EH (cell line): Measurements from ENCODE around the gene BCL11B.

Experiments
- DNase-seq: peaks from one replicate; pipeline ENCODE4 v3.0.0-alpha.2; 2015; ENCODE audit warnings: low read depth

Gene BCL11B

DNA sequence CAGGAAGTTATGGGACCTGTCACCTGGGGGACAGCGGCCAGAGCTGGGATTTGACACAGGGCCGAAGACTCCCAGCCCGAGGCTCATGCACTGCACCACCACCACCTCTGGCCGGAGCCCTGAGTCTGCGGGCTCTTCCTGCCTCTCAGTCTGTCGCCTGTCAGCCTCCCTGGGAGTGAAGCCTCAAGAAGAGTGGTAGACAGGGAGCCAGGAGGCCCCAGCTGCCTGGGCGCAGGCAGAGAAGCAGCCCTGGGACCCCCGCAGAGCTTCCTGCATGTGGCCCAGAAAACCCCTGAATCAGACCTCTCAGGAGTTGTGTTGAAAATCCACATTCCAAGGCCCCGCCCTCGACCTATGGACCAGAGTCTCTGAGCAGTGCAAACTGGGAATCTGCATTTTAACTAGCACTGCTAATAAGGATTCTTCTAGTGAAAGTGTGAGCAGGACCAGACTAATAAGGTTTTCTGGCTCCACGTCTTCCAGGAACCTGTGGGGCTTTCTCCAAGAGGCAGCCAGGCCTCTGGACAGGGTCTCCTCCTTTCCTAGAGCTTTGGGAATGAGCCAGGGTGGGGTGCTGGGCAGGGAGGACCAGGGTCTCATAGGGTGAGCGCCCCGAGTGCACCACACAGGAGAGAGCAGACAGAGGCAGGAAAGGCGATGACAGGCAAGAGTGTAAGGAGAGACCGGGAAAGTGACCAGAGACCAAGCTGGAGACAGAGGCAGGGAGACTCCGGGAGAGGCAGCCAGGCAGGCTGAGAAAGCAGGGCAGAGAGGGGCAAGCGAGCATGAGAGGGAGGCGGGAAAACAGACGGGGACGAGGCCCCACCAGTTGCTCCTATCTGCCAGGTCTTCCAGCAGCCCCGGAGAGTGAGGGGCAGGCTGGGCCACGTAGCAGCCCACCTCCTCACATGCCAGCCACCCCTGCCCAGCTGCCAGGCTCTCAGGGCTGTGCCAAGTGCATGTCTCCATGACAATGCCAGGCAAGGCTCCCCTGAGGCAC is 112.4 kb downstream of the BCL11B start:
- DNase-seq: no peak

DNA sequence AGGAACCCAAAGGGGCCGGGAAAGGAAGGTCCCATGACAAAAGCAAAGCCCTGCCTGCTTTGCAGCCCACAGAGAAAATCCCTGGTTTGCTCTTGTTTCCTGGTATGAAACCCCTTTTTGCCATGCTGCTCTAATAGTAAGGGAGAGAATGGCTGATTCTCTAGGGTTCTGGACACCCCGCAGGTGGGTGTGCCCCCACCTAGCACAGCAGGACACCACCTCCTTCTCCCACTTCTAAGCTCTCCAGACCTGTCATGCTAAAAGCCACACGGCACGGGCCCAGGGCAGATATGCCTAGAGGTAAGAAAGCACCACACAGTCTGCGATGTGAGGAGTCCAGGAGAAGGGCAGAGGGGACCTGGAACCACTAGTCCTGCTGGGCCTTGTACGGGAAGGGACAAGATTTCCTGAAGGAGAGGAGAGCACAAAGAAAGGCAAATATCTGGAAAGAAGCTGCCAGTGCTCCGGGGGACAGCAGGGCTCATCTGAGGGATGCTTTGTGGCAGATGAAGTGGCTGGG is 113.3 kb downstream of the BCL11B start:
- DNase-seq: no peak

DNA sequence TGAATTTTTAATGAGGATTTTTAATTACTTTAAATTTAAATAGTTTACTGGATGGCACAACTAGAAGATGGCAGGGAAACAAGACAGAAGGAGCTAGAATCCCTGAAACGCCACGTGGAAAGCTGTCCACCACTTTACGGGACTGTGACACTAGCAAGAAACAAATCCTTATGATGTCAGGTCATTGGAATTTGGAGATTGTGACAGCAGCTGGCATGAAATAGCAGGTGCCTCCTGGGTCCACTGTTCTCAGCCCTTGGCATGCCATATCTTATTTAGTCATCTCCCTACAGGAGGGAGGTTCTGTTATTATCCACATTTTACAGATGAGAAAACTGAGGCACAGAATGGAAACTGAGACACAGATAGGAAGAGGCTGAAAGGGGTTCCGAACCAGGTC is 113.8 kb downstream of the BCL11B start:
- no peak for DNase-seq

DNA sequence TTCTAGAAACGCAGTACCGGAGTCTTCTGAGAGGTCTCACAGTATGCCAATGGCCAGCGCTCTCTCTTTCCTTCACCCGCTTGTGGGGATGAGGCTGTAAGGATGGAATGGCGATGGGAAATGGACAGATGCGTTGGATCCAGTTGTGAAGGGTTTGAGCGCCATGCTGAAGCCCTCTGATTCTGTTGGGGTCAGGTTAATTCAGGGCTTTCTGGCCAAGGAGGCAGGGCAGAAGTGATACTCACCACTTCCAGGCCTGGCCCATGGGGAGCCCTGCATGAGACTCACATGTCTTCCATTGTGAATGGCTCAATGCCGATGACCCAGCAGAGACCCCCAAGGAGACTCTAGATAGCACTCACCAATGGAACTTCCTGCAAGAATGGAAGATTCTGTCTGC is 114.3 kb downstream of the BCL11B start:
- DNase-seq: no peak

DNA sequence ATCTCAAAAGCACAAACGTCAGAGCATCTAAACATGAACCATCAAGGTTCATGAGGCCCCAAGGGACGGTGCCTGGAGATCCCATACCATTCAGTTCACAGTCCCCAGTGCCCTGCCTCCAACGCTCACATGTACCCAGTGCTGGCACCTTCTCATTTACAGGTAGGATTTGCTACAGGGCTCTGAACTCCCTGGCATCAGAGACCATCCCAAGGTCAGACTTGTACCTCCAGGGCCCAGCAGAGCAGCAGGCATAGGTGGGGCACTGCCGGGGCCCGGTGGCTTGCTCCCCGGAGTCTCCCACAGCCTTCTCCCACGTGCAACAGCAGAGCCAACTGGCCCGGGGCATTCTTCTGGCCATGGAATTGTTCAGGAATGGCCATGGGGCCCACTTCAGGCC is 114.8 kb downstream of the BCL11B start:
- no peak for DNase-seq

DNA sequence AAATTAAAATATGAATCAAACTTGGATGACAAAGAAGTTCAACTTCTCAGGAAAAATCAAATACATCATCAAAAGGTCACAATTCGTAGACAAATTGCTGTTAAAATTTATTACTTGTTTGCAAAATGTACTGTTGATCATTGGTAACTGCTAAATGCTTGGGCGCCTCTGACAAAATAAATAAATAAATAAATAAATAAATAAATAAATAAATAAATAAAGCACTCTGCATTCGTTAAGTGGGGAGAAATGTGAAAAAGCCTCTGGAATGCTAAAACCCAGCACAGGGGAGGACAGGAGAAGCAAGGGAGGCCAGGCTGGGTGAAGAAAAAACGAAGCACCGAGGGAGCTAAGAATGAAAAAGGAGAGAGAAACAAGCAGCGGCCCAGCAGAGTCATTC is 115.2 kb downstream of the BCL11B start:
- no peak for DNase-seq

DNA sequence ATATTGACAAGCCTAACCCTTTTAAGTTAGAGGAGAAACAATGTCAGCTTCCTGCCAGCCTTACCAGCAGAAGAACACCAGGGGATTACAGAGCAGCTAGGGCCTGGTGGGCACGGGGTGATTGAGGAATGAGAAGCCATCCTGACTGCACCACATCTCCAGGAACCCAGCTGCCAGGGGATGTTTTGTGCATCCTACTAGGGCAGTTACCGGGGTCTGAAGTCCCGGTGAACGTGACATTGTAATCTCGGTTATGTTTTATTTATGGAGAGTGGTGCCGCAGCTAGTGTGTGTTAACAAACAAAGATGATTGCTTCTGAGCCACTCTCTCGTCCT is 115.9 kb downstream of the BCL11B start:
- DNase-seq: no peak

DNA sequence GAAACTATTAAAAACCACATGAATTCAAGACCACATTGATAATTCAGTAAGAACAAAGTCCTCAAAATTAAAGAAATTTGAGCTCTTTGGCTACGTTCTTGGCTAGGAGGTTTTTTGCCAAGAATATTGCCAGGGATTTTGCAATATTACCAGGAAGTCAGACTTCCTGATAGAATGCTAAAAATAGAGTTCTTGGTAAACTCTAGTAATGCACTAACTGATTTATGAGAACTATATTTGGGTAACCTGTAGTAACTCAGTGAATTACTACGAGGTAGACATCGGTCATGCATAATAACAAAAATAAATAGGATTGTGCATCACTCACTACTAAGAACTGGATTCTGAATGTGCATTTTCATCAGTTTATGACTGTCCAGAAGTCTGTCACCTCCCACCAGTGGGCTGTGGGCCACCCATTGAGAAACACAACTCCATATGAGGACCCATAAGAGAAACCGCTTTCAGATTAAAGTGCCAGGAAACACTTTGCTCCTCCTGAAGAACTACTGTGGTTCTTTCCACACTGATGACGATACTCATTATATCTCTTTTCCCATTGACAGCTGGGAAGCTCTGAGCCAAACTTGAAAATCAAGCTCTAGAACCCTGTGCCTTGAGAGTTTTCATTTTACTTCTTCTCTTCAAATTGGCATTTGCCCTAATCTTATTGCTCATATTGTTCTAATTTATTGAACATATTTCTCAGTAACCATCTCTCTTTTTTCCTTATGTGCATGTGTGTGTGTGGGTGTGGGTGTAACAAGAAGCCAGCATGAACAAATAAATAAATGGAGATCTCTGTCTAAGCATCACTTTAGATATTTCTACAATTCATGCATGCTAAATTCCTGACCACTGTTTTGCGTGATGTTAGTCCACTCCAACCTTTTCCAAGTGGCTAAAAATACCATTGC is 116.6 kb downstream of the BCL11B start:
- no peak for DNase-seq

DNA sequence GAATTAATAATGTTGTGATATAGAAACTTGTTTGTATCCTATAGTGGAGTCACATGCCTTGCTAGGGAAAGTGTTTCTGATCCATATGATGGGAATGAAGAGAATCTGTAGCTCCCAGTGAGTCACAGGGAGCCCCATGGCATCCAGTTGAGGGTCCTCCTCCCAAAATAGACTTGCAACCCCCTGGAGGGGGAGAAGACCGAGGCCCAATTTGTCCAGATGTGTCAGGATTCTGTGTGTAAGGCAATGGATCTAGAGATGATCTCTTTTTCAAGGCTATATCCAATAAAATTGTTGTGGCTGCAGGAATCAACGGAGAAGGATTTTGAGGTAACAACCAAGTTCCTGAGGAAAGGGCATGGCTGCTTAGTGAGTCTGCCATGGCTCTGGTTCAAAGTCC is 121.8 kb downstream of the BCL11B start:
- DNase-seq: no peak

DNA sequence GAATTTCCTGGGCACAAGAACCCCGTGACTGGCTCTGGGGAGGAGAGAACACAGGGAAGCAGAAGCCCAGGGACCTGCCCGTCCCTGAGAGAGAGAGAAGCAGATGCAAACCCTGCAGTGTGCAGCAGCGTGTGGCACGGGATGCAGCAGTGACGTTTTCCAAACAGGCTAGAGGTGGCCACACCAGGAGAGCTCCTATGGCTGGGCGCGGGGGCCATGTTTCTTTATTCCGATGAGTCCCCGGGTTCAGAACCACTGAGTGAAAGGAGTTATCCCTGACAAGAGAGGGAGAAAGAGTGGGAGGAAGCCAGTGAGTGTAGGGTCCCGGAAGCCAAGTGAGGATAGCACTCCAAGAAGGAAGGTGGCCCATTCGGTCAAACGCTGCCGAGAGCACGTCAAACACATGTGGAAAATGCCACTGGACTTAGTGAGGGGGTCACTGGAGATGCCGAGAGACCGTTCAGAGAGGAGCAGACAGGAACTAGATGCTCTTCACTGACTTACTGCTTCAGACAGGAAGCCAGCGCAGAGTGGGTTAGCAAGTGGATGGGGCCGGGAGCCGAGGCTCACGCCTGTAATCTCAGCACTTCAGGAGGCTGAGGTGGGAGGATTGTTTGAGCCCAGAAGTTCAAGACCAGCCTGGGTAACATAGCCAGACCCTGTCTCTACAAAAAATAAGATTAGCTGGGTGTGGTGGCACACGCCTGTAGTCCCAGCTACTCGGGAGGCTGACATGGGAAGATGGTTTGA is 123.0 kb downstream of the BCL11B start:
- no peak for DNase-seq

DNA sequence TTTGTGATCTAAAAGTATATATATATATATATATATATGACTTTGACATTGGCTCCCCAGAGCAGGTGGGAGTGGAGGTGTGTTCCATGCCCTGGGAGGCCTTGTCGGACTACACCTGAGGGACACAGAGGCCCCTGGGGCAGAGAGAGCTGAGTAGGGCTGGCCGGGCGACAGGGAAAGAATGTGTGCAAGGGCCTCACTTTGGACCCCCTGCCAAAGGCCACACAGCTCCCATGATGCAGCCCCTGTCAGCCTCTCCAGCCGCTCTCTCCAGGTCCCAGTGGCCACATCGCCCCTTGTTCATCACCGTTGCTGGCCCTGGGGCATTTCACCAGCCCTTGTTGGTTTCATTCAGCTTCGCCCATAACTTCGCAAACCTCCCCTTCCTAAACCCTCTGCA is 123.9 kb downstream of the BCL11B start:
- DNase-seq: no peak

DNA sequence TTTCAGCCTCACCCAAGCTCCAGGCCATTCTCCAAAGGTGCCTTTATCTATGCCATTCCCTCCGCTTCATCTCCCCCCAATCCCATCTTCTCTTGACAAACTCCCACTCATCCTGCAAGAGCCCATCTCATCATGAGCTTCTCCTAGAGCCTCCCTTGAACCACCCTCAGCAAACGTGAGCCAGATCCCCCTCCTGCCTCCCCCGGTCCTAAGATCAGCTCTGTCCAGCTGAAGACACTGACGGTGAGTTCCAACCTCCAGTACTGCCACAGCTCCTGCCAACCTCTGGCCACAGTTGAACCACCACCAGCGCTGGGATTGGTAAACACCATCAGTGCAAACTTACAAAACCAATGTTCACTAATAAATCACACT is 124.6 kb downstream of the BCL11B start:
- DNase-seq: no peak

DNA sequence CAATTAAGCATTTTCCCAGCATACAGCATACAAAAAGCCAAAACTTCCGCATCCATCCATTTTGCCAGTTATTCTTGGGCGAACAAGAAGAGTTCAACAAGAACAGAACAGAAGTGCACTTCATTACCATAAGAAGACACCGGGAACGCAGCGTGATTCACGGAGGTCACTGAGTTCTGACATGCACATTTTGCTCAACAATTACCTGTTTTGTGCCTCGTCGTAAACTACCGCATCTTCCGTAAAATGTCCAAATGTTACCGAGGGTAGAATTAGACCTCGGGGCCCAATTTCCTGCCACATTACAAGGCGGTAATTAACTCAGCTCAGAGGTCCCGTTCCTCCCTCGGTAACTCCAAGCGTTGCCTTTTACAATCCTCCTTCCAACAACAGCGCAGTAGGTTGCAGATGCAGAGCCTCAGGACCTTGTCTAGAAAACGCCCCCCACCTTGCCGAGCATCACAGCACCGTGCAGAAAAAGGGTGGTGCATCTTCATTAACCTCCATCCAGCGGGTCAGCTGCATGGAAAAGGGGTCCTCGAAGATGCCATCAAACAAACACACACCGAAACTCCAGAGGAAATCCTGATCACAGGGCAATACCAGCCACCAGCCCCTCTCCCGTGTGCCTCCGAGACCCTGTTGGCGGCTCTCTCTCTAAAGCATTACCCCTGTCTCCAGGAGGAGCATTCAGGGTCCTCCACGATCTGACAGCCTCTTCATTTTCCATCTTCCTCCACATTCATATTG is 125.2 kb downstream of the BCL11B start:
- DNase-seq: no peak

DNA sequence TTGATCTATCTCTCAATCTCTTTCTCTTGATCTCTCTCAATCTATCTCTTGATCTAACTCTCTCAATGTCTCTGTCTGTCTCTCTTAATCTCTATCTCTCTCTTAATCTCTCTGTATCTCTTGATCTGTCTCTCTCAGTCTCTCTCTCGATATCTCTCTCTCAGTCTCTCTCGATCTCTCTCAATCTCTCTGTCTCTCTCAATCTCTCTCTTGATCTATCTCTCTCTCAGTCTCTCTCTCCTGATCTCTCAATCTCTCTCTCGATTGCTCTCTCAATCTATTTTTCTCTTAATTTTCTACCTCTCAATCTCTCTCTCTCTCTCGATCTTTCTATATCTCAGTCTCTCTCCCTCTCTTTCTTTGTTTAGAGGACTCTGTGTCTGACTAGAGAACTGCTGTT is 126.7 kb downstream of the BCL11B start:
- no peak for DNase-seq

DNA sequence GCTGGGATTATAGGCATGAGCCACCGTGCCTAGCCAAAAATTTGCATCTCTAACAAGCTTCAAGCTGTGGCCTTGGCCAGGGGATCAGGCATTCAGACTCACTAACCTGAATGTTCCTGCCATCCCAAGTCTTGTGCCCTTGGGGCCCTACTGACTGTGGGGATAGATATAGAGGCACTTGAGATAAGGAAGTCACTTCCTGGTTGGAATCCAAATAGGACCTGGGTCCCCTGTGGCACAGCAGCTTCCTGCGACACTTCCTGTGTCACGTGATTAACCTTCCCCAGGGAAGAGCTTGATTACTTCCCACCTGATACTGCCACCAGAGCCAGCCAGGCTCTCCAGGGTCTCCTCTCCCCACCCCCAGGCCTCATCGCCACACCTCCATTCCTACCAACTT is 128.2 kb downstream of the BCL11B start:
- no peak for DNase-seq

DNA sequence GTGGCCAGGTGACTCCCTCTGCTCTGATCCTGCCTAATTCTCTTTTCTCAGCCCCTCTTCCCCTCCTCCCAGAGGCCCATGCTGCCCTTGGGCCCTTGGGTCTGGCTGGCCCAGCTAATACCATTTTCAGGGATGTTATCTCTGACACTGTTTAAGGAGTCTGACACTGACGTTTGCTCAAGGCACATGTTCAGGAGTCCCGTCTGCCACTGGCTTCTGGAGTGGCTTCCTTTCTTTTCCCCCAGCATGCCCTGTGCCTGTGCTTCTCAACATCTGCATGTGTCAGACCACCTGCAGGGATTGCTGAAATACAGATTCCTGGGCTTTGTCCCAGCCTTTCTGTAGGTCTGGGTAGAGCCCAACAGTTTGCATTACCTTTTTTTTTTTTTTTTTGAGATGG is 128.9 kb downstream of the BCL11B start:
- DNase-seq: no peak

DNA sequence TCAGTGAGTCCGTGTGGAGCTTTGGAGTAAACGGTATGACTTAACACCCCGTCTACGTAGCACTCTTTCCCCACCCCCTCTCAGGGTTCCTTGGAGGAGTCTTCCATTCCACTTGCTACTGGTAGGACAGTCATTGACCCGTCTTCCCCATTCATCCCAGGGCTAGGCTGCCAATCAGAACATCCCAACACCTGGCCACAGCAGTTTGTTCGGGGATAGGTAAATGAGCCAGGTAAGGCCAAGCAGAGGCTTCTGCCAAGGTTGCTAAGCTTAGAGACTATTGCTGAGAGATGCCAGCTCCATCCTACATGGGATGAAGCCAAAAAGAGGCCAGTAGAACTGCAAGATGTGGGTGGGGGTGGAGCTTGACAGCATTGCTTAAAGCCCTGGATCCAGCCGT is 130.8 kb downstream of the BCL11B start:
- DNase-seq: no peak

DNA sequence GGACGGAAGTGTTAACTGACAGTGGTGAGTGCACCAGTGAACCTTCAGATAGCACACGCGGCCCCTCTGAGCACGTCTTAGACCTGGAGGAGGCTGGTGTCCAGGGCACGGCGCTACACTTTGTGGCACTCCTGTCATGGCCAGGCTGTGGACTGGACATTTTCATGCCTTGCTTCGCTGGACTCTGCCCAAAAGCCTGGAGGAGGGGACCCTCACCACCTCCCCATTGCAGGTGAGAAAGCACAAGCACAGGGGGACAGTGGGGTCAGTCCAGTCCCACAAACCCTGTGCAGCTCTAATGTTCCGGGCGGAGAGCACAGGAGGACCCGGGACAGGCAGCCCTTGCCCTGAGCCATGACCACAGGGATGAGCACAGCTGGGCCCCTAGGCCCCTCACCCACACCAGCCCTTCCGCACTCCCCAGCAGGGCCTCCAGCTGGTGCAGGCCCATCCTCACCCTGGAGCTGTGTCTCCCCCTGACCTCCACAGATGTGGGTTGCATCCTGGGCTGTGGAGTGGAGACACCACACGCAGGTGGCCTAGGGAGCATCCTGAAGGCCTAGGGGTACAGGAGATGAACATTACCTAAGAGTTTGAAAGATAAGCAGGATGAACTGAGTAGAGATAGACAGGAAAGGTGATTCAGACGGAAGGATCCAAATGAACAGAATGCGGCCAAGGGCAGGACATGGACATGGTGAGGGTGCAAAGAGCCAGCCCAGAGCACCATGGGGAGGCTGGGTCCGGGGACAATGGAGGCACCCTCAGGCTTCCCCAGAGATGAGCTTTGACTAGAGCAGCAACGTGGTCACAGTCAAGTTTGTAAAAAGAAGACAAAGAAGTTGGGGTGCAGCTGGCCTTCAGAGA is 132.8 kb downstream of the BCL11B start:
- no peak for DNase-seq

DNA sequence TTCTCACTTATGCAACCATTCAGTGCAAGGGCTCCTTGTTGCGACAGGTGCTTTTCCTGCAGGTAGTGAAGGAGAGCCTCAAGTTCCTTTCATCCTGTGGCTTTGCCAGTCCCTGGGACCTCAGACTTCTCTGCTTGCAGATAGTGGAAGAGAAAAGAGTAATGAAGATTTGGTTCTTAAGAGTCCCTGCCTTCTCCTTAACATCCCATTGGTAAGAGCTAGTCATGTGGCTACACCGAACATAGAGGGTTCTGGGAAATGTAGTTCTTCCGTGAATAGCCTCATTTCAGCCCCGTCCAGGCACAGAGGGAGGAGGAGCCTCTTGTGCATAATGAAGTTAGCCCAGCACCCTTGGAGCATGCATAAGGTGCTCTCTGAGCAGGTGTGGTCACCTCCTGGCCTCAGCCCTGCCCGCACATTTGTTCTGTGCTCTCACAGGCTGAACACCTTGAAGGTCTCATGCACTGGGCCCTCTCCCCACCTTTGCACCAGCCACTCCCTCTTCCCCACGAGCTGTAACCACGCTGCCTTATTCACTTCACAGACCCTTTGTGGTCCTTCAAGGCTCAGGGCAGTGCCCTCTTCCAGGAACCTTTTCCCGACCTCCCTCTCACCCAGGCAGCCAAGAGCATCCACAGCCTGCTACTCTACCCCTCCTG is 134.0 kb downstream of the BCL11B start:
- DNase-seq: no peak
